ENCODE data around the gene NUP62CL. TPM values are rescaled to one million over a fixed set of nuclear protein-coding genes. Genes with fewer than 3 reads are reported as not detected.

The NUP62CL gene
- total RNA-seq, 2 donors from 2014 or later: 2.2 to 5.5 TPM

DNA sequence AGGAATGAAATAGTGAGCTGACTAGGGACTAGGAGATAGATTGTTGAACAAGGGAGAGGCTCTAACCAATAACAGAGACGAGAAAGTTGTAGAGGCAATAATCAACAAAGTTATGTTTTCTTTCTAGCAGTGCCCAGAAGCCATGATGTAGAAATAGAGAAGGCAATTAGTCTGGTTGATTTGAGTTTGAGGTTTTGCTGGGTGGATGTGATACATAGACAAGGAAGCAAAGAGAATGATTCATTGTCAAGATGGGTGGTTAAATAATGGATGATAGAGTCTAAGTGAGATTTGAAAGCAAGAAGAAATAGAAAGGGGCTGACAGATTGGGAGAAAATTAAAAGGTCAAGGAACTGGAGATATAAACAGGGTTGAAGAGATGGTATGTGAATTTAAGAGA is 98.8 kb downstream of the NUP62CL start:
- H3K27me3 Mint-ChIP-seq: no peaks in the 10 kb centered on the region
- H3K9me3 Mint-ChIP-seq: no peaks in the 10 kb centered on the region
- ATAC-seq (replicated peaks): no peak
- H3K4me1 Mint-ChIP-seq: peaks cover 12% of the 10 kb centered on the region
- H3K27ac Mint-ChIP-seq: no peak overlapping the region
- no peak overlapping the region for H3K4me3 Mint-ChIP-seq
- peaks cover 56% of the 10 kb centered on the region for H3K36me3 Mint-ChIP-seq (ENCODE audit: low read depth)

DNA sequence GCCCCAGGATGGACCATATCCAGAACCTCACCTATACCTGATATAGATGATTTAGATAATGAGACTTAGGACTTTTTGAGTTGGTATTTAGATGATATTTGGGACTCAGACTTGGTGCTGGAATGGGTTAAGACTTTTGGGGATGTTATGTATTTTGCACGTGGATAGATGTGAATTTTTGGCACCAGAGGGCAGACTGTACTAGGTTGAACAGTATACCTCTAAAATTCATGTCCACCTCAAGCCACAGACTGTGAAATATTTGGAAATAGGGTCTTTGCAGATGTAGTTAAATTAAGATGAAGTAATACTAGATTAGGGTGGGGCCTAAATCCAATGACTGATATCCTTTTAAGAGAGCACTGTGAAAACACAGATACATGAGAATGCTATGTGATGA is 103.3 kb downstream of the NUP62CL start:
- Mint-ChIP-seq H3K4me3 (no peak overlapping the region), H3K27me3 (no peaks in the 10 kb centered on the region), H3K4me1 (peaks cover 6% of the 10 kb centered on the region), H3K9me3 (no peaks in the 10 kb centered on the region), H3K27ac (no peak overlapping the region), H3K36me3 (ENCODE audit: low read depth) (peaks cover 53% of the 10 kb centered on the region)
- no peak for ATAC-seq (replicated peaks)

DNA sequence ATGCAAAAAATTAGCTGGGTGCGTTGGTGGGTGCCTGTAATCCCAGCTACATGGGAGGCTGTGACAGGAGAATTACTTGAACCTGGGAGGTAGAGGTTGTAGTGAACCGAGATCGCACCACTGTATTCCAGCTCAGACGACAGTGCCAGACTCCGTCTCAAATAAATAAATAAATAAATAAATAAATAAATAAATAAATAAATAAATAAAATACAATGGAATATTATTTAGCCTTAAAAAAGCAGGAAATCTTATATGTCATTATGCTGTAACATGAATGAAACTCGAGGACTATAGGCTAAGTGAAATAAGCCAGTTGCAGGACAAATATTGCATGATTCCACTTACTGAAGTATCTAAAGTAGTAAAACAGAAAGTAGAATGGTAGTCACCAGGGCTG is 130.1 kb downstream of the NUP62CL start:
- peaks cover 8% of the 10 kb centered on the region for H3K36me3 Mint-ChIP-seq (ENCODE audit: low read depth)
- peaks cover 6% of the 10 kb centered on the region for H3K9me3 Mint-ChIP-seq
- no peak for ATAC-seq (replicated peaks)
- H3K4me3 Mint-ChIP-seq: no peak overlapping the region
- H3K27ac Mint-ChIP-seq: no peak overlapping the region
- H3K4me1 Mint-ChIP-seq: peaks cover 5% of the 10 kb centered on the region
- H3K27me3 Mint-ChIP-seq: no peaks in the 10 kb centered on the region

Other genes with a start within 250 kb of the NUP62CL start
- gene MORC4, start 206.2 kb downstream of the NUP62CL start, total RNA-seq: 1 to 10 TPM; 5.7 to 7.8 TPM
- gene RBM41, start 87.6 kb downstream of the NUP62CL start, total RNA-seq: 10 to 100 TPM; 11.9 to 14.2 TPM
- not detected for gene DNAAF6, start 178 bp upstream of the NUP62CL start, total RNA-seq
- not detected for gene FRMPD3, start 243.2 kb upstream of the NUP62CL start, total RNA-seq